Hepatocyte (in vitro differentiated cells): Measurements from ENCODE around the gene FBN3. TPM values are rescaled to one million over a fixed set of nuclear protein-coding genes. Genes with fewer than 3 reads are reported as not detected.

Experiments
- DNase-seq: peaks from one replicate; pipeline ENCODE4 v3.0.0-alpha.2; 2016; ENCODE audit warnings: low spot score
- H2AFZ ChIP-seq: fragments of 200-600 bp; sonication (generic); 2 replicates; pipeline ENCODE4 v1.6.0; 2016; ENCODE audit warnings: antibody characterized with exemption, mild to moderate bottlenecking
- H3K27ac ChIP-seq: fragments of 200-600 bp; sonication (generic); 2 replicates; pipeline ENCODE4 v1.5.1; 2016; ENCODE audit warnings: mild to moderate bottlenecking
- H3K27me3 ChIP-seq: fragments of 200-600 bp; sonication (generic); 2 replicates; pipeline ENCODE4 v1.6.1; 2016
- H3K36me3 ChIP-seq: fragments of 200-600 bp; sonication (generic); replicated peaks from 2 replicates; pipeline ENCODE4 v1.5.1; 2016; ENCODE audit warnings: low read depth; ENCODE audit not compliant: insufficient read depth
- H3K4me1 ChIP-seq: fragments of 200-600 bp; sonication (generic); 2 replicates; pipeline ENCODE4 v1.5.1; 2016; ENCODE audit warnings: mild to moderate bottlenecking, moderate library complexity; ENCODE audit not compliant: insufficient read depth
- H3K4me2 ChIP-seq: fragments of 200-600 bp; sonication (generic); 2 replicates; pipeline ENCODE4 v1.6.0; 2016
- H3K4me3 ChIP-seq: fragments of 200-600 bp; sonication (generic); 2 replicates; pipeline ENCODE4 v1.5.1; 2016; ENCODE audit warnings: mild to moderate bottlenecking
- H3K79me2 ChIP-seq: fragments of 200-600 bp; sonication (generic); 2 replicates; pipeline ENCODE4 v1.6.0; 2017; ENCODE audit warnings: mild to moderate bottlenecking
- H3K9me2 ChIP-seq: fragments of 200-600 bp; sonication (generic); replicated peaks from 2 replicates; pipeline ENCODE4 v1.6.0; 2017; ENCODE audit warnings: mild to moderate bottlenecking; ENCODE audit not compliant: insufficient read depth
- H3K9me3 ChIP-seq: fragments of 200-600 bp; sonication (generic); 2 replicates; pipeline ENCODE4 v1.5.1; 2016; ENCODE audit warnings: low read depth, mild to moderate bottlenecking
- H4K20me1 ChIP-seq: fragments of 200-600 bp; sonication (generic); 2 replicates; pipeline ENCODE4 v1.6.0; 2016; ENCODE audit warnings: mild to moderate bottlenecking; ENCODE audit not compliant: insufficient read depth, poor library complexity, severe bottlenecking
- CTCF ChIP-seq: fragments of 200-600 bp; sonication (generic); IDR thresholded peaks from 2 replicates; pipeline ENCODE4 v1.5.1; 2016; ENCODE audit warnings: antibody characterized with exemption, mild to moderate bottlenecking; ENCODE audit not compliant: poor library complexity
- EZH2 ChIP-seq: fragments of 200-600 bp; sonication (generic); IDR thresholded peaks from 2 replicates; pipeline ENCODE4 v1.6.1; 2016; ENCODE audit warnings: antibody characterized with exemption, mild to moderate bottlenecking, borderline replicate concordance
- EZH2phosphoT487 ChIP-seq: fragments of 200-600 bp; sonication (generic); IDR thresholded peaks from one replicate; pipeline ENCODE4 v1.6.1; 2018; ENCODE audit warnings: antibody characterized with exemption, mild to moderate bottlenecking, low read depth, moderate library complexity; ENCODE audit not compliant: unreplicated experiment, severe bottlenecking
- WGBS: methylation state at CpG from one replicate; pipeline ENCODE4 v1.1.6; 2016; ENCODE audit warnings: low lambda C conversion rate; ENCODE audit errors: missing lambda C conversion rate; 5-methylcytosine and 5-hydroxymethylcytosine counted together
- polyA plus RNA-seq: library from polyadenylated mRNA; unstranded; fragments of >200 nt; fragmentation: Nextera tagmentation; extraction: Ambion mirVana; gene quantifications from 2 replicates; pipeline ENCODE4 v1.2.1, GENCODE V29; 2016
- total RNA-seq: library from RNA; depleted of rRNA; stranded (reverse); fragments of >200 nt; gene quantifications from 2 replicates; pipeline ENCODE4 v1.2.3, GENCODE V29; 2014

FBN3 gene
- total and polyA plus RNA-seq, 2 experiments from 2014 or later = 7.5 to 11.5 TPM

- no peaks in the 10 kb centered on the region for H3K27me3 ChIP-seq
- no peaks in the 10 kb centered on the region for H3K36me3 ChIP-seq
- 95% methylated on average over 5 of the region's 5 CpGs for WGBS
- no peaks in the 10 kb centered on the region for H4K20me1 ChIP-seq
- H3K27ac ChIP-seq = no peak overlapping the region
- no peaks in the 10 kb centered on the region for H3K79me2 ChIP-seq
- H3K4me1 ChIP-seq = no peaks in the 10 kb centered on the region
- TF ChIP-seq EZH2 (no peak), EZH2phosphoT487 (no peak), CTCF (no peak)
- H3K4me2 ChIP-seq = no peak overlapping the region
- H2AFZ ChIP-seq = no peak overlapping the region
- H3K9me2 ChIP-seq = no peaks in the 10 kb centered on the region
- no peak overlapping the region for H3K4me3 ChIP-seq
- peaks cover 11% of the 10 kb centered on the region for H3K9me3 ChIP-seq
- DNase-seq = no peak
Measured at GRCh38 chr19:8097681-8098567, 51.5 kb downstream of the FBN3 start.

- Histone ChIP-seq H3K9me2 (no peaks in the 10 kb centered on the region), H3K4me3 (no peak overlapping the region), H2AFZ (no peak overlapping the region), H3K9me3 (peaks cover 11% of the 10 kb centered on the region), H3K27ac (no peak overlapping the region), H3K27me3 (no peaks in the 10 kb centered on the region), H4K20me1 (no peaks in the 10 kb centered on the region), H3K79me2 (no peaks in the 10 kb centered on the region), H3K36me3 (no peaks in the 10 kb centered on the region), H3K4me2 (no peak overlapping the region), H3K4me1 (no peaks in the 10 kb centered on the region)
- TF ChIP-seq EZH2phosphoT487 = no peak
- no peak for TF ChIP-seq EZH2
- TF ChIP-seq CTCF = no peak
- WGBS = 94% methylated on average over 10 of the region's 10 CpGs
- no peak for DNase-seq
Measured at GRCh38 chr19:8097198-8097597, 52.2 kb downstream of the FBN3 start.

GRCh38 chr19:8096071-8096470 lies 53.3 kb downstream of the FBN3 start:
- 97% methylated on average over 3 of the region's 3 CpGs for WGBS
- Histone ChIP-seq H2AFZ (no peak overlapping the region), H3K79me2 (no peaks in the 10 kb centered on the region), H3K27ac (no peak overlapping the region), H3K9me2 (no peaks in the 10 kb centered on the region), H3K36me3 (no peaks in the 10 kb centered on the region), H3K4me1 (no peaks in the 10 kb centered on the region), H3K4me2 (no peak overlapping the region), H3K9me3 (peaks cover 11% of the 10 kb centered on the region), H4K20me1 (no peaks in the 10 kb centered on the region), H3K27me3 (no peaks in the 10 kb centered on the region), H3K4me3 (no peak overlapping the region)
- DNase-seq = no peak
- TF ChIP-seq EZH2 (no peak), CTCF (no peak), EZH2phosphoT487 (no peak)
